ENCODE data around the gene C1orf167.

The C1orf167 gene

GRCh38 chr1:11787251-11787803 is 25.3 kb downstream of the C1orf167 start:
- DNase-seq, result no peak

GRCh38 chr1:11787804-11788436 is 25.9 kb downstream of the C1orf167 start:
- DNase-seq, result no peak

- DNase-seq, result no peak
Observed at GRCh38 chr1:11788549-11789053, 26.6 kb downstream of the C1orf167 start.

GRCh38 chr1:11789126-11790067 is 27.4 kb downstream of the C1orf167 start:
- DNase-seq, result no peak

GRCh38 chr1:11790101-11790879 is 28.3 kb downstream of the C1orf167 start:
- DNase-seq, result no peak

- DNase-seq, result peak; percentile 90
Observed at GRCh38 chr1:11790880-11791715, 29.1 kb downstream of the C1orf167 start.

GRCh38 chr1:11792106-11792505 is 30.1 kb downstream of the C1orf167 start:
- DNase-seq, result peak; percentile 57

GRCh38 chr1:11793819-11794218 is 31.8 kb downstream of the C1orf167 start:
- DNase-seq, result no peak

GRCh38 chr1:11794446-11795237 is 32.6 kb downstream of the C1orf167 start:
- DNase-seq, result no peak

- DNase-seq, result no peak
Observed at GRCh38 chr1:11795238-11795890, 33.4 kb downstream of the C1orf167 start.

GRCh38 chr1:11796036-11796828 is 34.2 kb downstream of the C1orf167 start:
- no peak for DNase-seq

GRCh38 chr1:11797525-11798216 is 35.7 kb downstream of the C1orf167 start:
- DNase-seq, result no peak

- no peak for DNase-seq
Observed at GRCh38 chr1:11799099-11799498, 37.1 kb downstream of the C1orf167 start.

GRCh38 chr1:11799896-11800295 is 37.9 kb downstream of the C1orf167 start:
- no peak for DNase-seq

GRCh38 chr1:11800391-11800755 is 38.4 kb downstream of the C1orf167 start:
- no peak for DNase-seq

GRCh38 chr1:11800756-11801433 is 38.9 kb downstream of the C1orf167 start:
- DNase-seq, result no peak

- no peak for DNase-seq
Observed at GRCh38 chr1:11802616-11802972, 40.6 kb downstream of the C1orf167 start.

Data from RPMI8226 (cell line).